Measurements from ENCODE around the gene NRAS.

NRAS gene

GRCh38 chr1:114671011-114671938 is 45.3 kb downstream of the NRAS start (continued):
- TF ChIP-seq ZNF747 (tag by site-specific recombination; IDR thresholded peaks at IDR 0.05) (no peak), ZBTB44 (tag by site-specific recombination; IDR thresholded peaks at IDR 0.05) (no peak), ZNF148 (tag by site-specific recombination; IDR thresholded peaks at IDR 0.05; ENCODE audit: borderline replicate concordance) (no peak), ZNF791 (tag by site-specific recombination; IDR thresholded peaks at IDR 0.05) (no peak), SCRT1 (tag by site-specific recombination; IDR thresholded peaks at IDR 0.05; ENCODE audit: borderline replicate concordance) (no peak), ZNF670 (tag by site-specific recombination; IDR thresholded peaks at IDR 0.05; ENCODE audit: low read depth) (no peak), ZNF654 (tag by site-specific recombination; IDR thresholded peaks at IDR 0.05; ENCODE audit: low read depth) (peak; percentile 51), ZBTB10 (tag by site-specific recombination; IDR thresholded peaks at IDR 0.05) (no peak), ZNF362 (tag by site-specific recombination; IDR thresholded peaks at IDR 0.05) (0 out of 2 replicates have a peak, but pooled peaks have one; percentile 37), ZNF521 (tag by site-specific recombination; IDR thresholded peaks at IDR 0.05) (no peak), ZNF239 (tag by site-specific recombination; IDR thresholded peaks at IDR 0.05) (no peak), ZNF132 (tag by site-specific recombination; IDR thresholded peaks at IDR 0.05; ENCODE audit: borderline replicate concordance) (no peak)

GRCh38 chr1:114670083-114671010 is 46.2 kb downstream of the NRAS start:
- Histone ChIP-seq H3K4me1 (ENCODE audit: control insufficient read depth, insufficient read depth, low read length) (peaks cover 6% of the 10 kb centered on the region; the same call in 1 of the 2 replicates), H3K36me3 (ENCODE audit: control insufficient read depth in 2 of 2, insufficient read depth in 1 of 2, low read length in 2 of 2) (no peaks in the 10 kb centered on the region), H3K4me3 (ENCODE audit: low read depth, low read length) (peak overlapping the region; percentile 80), H3K27ac (ENCODE audit: extremely low read depth, low read depth, low read length) (peak overlapping the region; percentile 64; the same call in 1 of the 2 replicates), H3K9me3 (ENCODE audit: control insufficient read depth, insufficient read depth, low read depth, low read length) (no peaks in the 10 kb centered on the region)
- POLR2A ChIA-PET, result interaction anchor here (0.5 to 2.4 kb wide), 10 partner anchors 10 to 866 kb away, joined by 3 to 15 read pairs (median 6); partner anchors contain the start of genes BCAS2, NRAS and TRIM33
- CTCF ChIA-PET, result interaction anchor here (0.6 to 2.2 kb wide), 6 partner anchors 15 to 324 kb away, joined by 4 to 9 read pairs (median 4); partner anchors contain the start of gene AMPD1
- no peak for TF ChIP-seq REST (tag by site-specific recombination; IDR thresholded peaks at IDR 0.05)
- TF ChIP-seq ZNF366 (tag by site-specific recombination; conservative IDR thresholded peaks at IDR 0.05), result no peak
- no peak for TF ChIP-seq ZNF707 (tag by site-specific recombination; IDR thresholded peaks at IDR 0.05)
- no peak for TF ChIP-seq ZNF138 (tag by site-specific recombination; IDR thresholded peaks at IDR 0.05; ENCODE audit: borderline replicate concordance)
- TF ChIP-seq ZNF202 (tag by site-specific recombination; IDR thresholded peaks at IDR 0.05; ENCODE audit: borderline replicate concordance), result no peak
- no peak for TF ChIP-seq ZNF302 (tag by site-specific recombination; IDR thresholded peaks at IDR 0.05; ENCODE audit: low read depth)
- 0 out of 2 replicates have a peak, but pooled peaks have one; percentile 25 for TF ChIP-seq ZNF2 (tag by site-specific recombination; IDR thresholded peaks at IDR 0.05)
- TF ChIP-seq KLF9 (tag by site-specific recombination; IDR thresholded peaks at IDR 0.05; ENCODE audit: low read depth), result peak; percentile 34; the same call in 1 of the 2 replicates
- TF ChIP-seq ZNF404 (tag by site-specific recombination; IDR thresholded peaks at IDR 0.05), result no peak
- no peak for TF ChIP-seq ZNF791 (tag by site-specific recombination; IDR thresholded peaks at IDR 0.05)
